CD4-positive, alpha-beta T cell treated with Interferon alpha-2 for 1 hour (primary cell): Measurements from ENCODE around the gene ARHGAP11A.

Source experiments
- DNase-seq, 2 donors: peaks; one replicate each; pipeline ENCODE4 v3.0.0-alpha.2; 2020 to 2022

ARHGAP11A gene

GRCh38 chr15:32656496-32656895 lies 41.2 kb downstream of the ARHGAP11A start:
- no peak for DNase-seq

GRCh38 chr15:32657198-32657883 lies 42.0 kb downstream of the ARHGAP11A start:
- DNase-seq, result peak in 1 of 2 donors; percentile 41

GRCh38 chr15:32657941-32658340 lies 42.6 kb downstream of the ARHGAP11A start:
- no peak for DNase-seq

GRCh38 chr15:32659340-32660155 lies 44.2 kb downstream of the ARHGAP11A start:
- no peak for DNase-seq

GRCh38 chr15:32663671-32664070 lies 48.4 kb downstream of the ARHGAP11A start:
- DNase-seq, result no peak

GRCh38 chr15:32664796-32665195 lies 49.5 kb downstream of the ARHGAP11A start:
- no peak for DNase-seq

GRCh38 chr15:32667321-32667720 lies 52.0 kb downstream of the ARHGAP11A start:
- DNase-seq, result no peak

GRCh38 chr15:32668942-32669341 lies 53.6 kb downstream of the ARHGAP11A start:
- DNase-seq, result no peak

GRCh38 chr15:32669896-32670611 lies 54.8 kb downstream of the ARHGAP11A start:
- no peak for DNase-seq

GRCh38 chr15:32670623-32671022 lies 55.3 kb downstream of the ARHGAP11A start:
- DNase-seq, result no peak

- DNase-seq, result no peak
These were observed 56.3 kb downstream of the ARHGAP11A start for GRCh38 chr15:32671339-32672325.

- DNase-seq, result no peak
These were observed 59.4 kb downstream of the ARHGAP11A start for GRCh38 chr15:32674681-32675080.

GRCh38 chr15:32675466-32675865 lies 60.2 kb downstream of the ARHGAP11A start:
- DNase-seq, result no peak

GRCh38 chr15:32676169-32676568 lies 60.9 kb downstream of the ARHGAP11A start:
- no peak for DNase-seq

GRCh38 chr15:32677238-32677750 lies 62.0 kb downstream of the ARHGAP11A start:
- no peak for DNase-seq

- no peak for DNase-seq
These were observed 64.0 kb downstream of the ARHGAP11A start for GRCh38 chr15:32679298-32679690.

GRCh38 chr15:32682569-32682968 lies 67.3 kb downstream of the ARHGAP11A start:
- DNase-seq, result no peak

- DNase-seq, result no peak
These were observed 67.8 kb downstream of the ARHGAP11A start for GRCh38 chr15:32682977-32683630.

GRCh38 chr15:32683906-32684584 lies 68.7 kb downstream of the ARHGAP11A start:
- no peak for DNase-seq

GRCh38 chr15:32685576-32685975 lies 70.3 kb downstream of the ARHGAP11A start:
- no peak for DNase-seq

GRCh38 chr15:32687556-32687955 lies 72.3 kb downstream of the ARHGAP11A start:
- DNase-seq, result no peak
